Tibial nerve (tissue), 3 donors: ENCODE results near the gene FAN1.

Experiments
- POLR2A ChIP-seq, 2 donors: fragments of 450-650 bp; IDR thresholded peaks; one replicate each; pipeline ENCODE4 v1.6.1; 2017; ENCODE audit warnings: antibody characterized with exemption in 2 of 2, mild to moderate bottlenecking in 2 of 2, moderate library complexity in 2 of 2
- TF ChIP-seq, protein P1 (sequence below), 5 experiments: fragments of 200-600 bp in 3 of 5; fragments of 450-650 bp in 2 of 5; sonication (generic) in 3 of 5; IDR thresholded peaks; one replicate each; pipeline ENCODE4 v1.5.1; 2016 to 2019; ENCODE audit warnings: antibody characterized with exemption in 5 of 5, mild to moderate bottlenecking in 3 of 5, moderate library complexity in 2 of 5

DNA sequence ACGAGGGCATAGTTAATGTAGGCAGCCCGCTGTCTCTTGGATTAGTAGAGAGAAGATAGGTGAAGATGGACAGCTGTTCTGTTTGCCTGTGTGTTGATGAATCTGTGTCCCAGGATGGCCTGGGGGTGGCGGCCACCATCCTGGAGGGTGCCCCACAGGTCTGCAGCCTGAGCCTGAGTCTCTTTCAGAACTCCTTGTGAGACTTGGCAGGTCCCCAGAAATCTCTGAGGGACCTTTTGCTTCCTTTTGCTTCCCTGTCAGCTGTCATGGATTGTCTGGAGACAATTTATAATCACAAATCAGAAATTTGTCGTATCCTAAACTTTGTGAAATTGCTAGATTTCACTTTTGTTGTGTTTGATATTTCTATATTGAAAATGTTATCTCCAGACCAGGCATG lies 17.4 kb downstream of the FAN1 start:
- TF ChIP-seq, protein P1, sequence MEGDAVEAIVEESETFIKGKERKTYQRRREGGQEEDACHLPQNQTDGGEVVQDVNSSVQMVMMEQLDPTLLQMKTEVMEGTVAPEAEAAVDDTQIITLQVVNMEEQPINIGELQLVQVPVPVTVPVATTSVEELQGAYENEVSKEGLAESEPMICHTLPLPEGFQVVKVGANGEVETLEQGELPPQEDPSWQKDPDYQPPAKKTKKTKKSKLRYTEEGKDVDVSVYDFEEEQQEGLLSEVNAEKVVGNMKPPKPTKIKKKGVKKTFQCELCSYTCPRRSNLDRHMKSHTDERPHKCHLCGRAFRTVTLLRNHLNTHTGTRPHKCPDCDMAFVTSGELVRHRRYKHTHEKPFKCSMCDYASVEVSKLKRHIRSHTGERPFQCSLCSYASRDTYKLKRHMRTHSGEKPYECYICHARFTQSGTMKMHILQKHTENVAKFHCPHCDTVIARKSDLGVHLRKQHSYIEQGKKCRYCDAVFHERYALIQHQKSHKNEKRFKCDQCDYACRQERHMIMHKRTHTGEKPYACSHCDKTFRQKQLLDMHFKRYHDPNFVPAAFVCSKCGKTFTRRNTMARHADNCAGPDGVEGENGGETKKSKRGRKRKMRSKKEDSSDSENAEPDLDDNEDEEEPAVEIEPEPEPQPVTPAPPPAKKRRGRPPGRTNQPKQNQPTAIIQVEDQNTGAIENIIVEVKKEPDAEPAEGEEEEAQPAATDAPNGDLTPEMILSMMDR (IDR thresholded peaks at IDR 0.05) = no peak
- no peak for TF ChIP-seq POLR2A (IDR thresholded peaks at IDR 0.05)
